NCI-H1092 (cell line): Measurements from ENCODE around the gene ZSCAN12.

Source experiments
- DNase-seq: peaks from one replicate; lab custom pipeline; 2025; lab: John Stamatoyannopoulos, UW

The ZSCAN12 gene

GRCh38 chr6:28353981-28354676, 45.4 kb downstream of the ZSCAN12 start:
- DNase-seq = peak; percentile 10

- no peak for DNase-seq
Measured at GRCh38 chr6:28353356-28353755, 46.2 kb downstream of the ZSCAN12 start.

GRCh38 chr6:28351493-28351925, 48.0 kb downstream of the ZSCAN12 start:
- no peak for DNase-seq

GRCh38 chr6:28351087-28351486, 48.5 kb downstream of the ZSCAN12 start:
- no peak for DNase-seq

GRCh38 chr6:28349892-28350737, 49.4 kb downstream of the ZSCAN12 start, which contains the start of gene ZKSCAN3:
Gene ZKSCAN3 (plus strand): TSS chr6:28349947. CDS start chr6:28359587, 9,640 bp downstream.
- peak; percentile 67 for DNase-seq

GRCh38 chr6:28349344-28349891, 50.1 kb downstream of the ZSCAN12 start:
- DNase-seq = no peak

- no peak for DNase-seq
Measured at GRCh38 chr6:28347119-28347518, 52.4 kb downstream of the ZSCAN12 start.

- no peak for DNase-seq
Measured at GRCh38 chr6:28345201-28345600, 54.3 kb downstream of the ZSCAN12 start.

- no peak for DNase-seq
Measured at GRCh38 chr6:28343898-28344677, 55.5 kb downstream of the ZSCAN12 start.

- no peak for DNase-seq
Measured at GRCh38 chr6:28340310-28341095, 59.0 kb downstream of the ZSCAN12 start.

GRCh38 chr6:28337121-28337520, 62.4 kb downstream of the ZSCAN12 start:
- no peak for DNase-seq

GRCh38 chr6:28336284-28337120, 63.0 kb downstream of the ZSCAN12 start:
- DNase-seq = no peak

- peak; percentile 33 for DNase-seq
Measured at GRCh38 chr6:28335564-28336283, 63.8 kb downstream of the ZSCAN12 start, which contains the start of gene ZSCAN31. Gene ZSCAN31 (minus strand): TSS chr6:28336148. CDS start chr6:28329683, 6,465 bp downstream.

- no peak for DNase-seq
Measured at GRCh38 chr6:28335040-28335563, 64.4 kb downstream of the ZSCAN12 start.

- no peak for DNase-seq
Measured at GRCh38 chr6:28334286-28335039, 65.1 kb downstream of the ZSCAN12 start.

- DNase-seq = no peak
Measured at GRCh38 chr6:28333599-28334018, 65.9 kb downstream of the ZSCAN12 start.

GRCh38 chr6:28333047-28333446, 66.5 kb downstream of the ZSCAN12 start:
- DNase-seq = no peak

- DNase-seq = no peak
Measured at GRCh38 chr6:28330041-28330440, 69.5 kb downstream of the ZSCAN12 start.
